Ovary (tissue), 3 donors: Measurements from ENCODE around the gene GCK.

ENCODE experiments used
- POLR2A ChIP-seq: fragments of 450-650 bp; IDR thresholded peaks from one replicate; pipeline ENCODE4 v1.6.1; 2017; ENCODE audit warnings: antibody characterized with exemption, mild to moderate bottlenecking, moderate library complexity
- TF ChIP-seq, protein P1 (sequence below), 3 donors: fragments of 450-650 bp in 2 of 3; fragments of 200-600 bp in 1 of 3; IDR thresholded peaks; one replicate each; pipeline versions ENCODE4 v1.5.1 to v1.8.0; 2016 to 2022; ENCODE audit warnings: antibody characterized with exemption in 3 of 3, mild to moderate bottlenecking in 1 of 3
- donor health status: DM: no; HTN: no; CAD: no.

DNA sequence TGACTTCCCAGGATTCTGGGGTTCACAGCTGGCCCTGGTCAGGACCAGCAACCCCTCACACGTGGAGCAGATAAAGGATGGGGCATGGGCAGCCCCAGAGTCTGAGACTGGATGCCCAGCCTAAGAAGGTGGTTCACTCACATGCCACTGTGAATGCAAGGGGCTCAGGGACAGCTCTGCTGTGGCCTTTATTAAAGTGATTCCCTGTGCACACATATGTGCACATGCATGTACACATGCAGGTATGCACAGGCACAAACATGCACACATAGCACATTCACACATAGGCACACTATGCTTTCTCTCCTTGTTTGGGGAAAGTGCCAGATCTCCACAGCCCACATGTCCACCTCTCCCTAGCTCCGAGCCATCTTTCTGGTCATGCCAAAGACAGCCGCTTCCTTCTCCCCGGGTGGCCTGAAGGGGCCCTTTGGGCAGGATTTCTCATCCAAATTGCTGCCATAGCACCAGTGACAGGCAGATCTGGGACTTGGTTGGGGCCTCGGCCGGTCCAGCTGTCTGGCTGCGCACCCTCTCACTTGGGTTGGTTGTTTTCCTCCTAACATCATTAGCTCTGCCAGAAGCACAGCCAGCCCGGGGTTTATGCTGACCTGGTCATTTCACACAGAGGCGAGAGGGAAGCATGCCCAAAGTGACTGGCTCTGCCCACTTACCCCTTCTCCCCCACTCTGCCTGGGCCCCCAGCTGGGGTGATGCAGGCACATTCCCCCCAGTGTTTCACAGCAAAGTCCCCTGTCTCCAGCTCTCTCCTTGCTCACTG, 1.4 kb downstream of the GCK start:
- TF ChIP-seq, protein P1, sequence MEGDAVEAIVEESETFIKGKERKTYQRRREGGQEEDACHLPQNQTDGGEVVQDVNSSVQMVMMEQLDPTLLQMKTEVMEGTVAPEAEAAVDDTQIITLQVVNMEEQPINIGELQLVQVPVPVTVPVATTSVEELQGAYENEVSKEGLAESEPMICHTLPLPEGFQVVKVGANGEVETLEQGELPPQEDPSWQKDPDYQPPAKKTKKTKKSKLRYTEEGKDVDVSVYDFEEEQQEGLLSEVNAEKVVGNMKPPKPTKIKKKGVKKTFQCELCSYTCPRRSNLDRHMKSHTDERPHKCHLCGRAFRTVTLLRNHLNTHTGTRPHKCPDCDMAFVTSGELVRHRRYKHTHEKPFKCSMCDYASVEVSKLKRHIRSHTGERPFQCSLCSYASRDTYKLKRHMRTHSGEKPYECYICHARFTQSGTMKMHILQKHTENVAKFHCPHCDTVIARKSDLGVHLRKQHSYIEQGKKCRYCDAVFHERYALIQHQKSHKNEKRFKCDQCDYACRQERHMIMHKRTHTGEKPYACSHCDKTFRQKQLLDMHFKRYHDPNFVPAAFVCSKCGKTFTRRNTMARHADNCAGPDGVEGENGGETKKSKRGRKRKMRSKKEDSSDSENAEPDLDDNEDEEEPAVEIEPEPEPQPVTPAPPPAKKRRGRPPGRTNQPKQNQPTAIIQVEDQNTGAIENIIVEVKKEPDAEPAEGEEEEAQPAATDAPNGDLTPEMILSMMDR (IDR thresholded peaks at IDR 0.05): no peak
- TF ChIP-seq POLR2A: no peak
